ENCODE measurements around the gene USH2A.
A peak's percentile ranks its signal among the peaks of the same experiment; 100 is the strongest.
"Not testable (repeated sequence)": the region's sequence is repeated elsewhere in the genome, so short reads cannot be mapped to it uniquely, and the experiment has no call there.

USH2A gene

DNA sequence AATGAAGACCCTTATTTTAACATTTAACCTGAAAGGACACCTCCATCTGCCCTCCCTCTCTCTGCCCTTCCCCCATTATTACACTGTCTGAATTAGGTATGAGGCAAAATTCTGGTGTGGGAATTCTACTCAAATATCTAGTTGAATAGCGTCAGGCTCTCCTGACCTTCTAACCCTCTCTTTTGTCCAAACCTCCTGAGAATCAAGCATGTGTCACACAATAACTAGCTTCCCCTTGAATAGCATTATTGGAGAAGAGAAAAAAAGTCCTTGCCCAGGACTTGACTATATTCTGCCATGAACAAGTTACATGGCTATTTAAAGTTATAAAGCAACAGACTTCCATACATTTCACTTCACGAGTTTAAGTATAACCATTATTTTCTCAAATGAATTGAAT is 35.5 kb downstream of the USH2A start:
- DNase-seq: no peak

DNA sequence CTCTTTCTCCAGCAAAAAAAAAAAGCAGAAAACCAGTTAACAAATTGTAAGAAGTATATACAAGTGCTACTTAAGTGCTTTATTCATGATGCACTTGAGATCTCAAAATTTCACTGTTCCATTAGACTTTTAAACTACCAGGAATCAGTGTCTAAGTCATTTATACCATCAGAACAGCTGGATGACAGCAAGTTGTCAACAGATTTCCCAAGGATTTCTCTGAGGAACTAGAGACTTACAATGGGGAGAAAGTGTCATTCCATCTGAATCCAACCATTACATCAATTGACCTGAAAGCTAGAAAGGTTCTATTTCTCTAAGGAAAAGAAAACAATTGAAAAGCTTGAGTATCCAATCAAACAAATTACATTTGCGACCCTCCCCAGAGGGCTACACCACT is 43.8 kb downstream of the USH2A start:
- DNase-seq: no peak

- no peak for DNase-seq
Observed at GRCh38 chr1:216368249-216368648, 55.0 kb downstream of the USH2A start.

DNA sequence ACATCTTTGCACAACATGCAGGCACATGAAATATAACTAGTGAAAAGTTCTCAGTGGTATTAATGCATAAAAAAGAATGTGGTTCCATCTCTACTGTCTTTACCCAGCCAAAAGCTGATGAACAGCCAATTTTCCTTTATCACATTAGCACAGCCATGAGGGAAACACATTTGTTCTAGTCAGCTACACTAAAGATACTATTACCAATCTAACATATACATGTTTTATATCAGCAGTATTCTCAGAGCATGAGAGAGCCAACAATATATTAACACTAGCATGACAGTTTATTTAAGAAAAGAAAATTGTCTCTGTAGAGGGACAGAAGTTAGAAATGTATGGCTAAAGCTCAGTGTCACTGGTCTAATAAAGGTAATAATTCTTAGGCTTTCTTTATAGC is 56.3 kb downstream of the USH2A start:
- DNase-seq: no peak

DNA sequence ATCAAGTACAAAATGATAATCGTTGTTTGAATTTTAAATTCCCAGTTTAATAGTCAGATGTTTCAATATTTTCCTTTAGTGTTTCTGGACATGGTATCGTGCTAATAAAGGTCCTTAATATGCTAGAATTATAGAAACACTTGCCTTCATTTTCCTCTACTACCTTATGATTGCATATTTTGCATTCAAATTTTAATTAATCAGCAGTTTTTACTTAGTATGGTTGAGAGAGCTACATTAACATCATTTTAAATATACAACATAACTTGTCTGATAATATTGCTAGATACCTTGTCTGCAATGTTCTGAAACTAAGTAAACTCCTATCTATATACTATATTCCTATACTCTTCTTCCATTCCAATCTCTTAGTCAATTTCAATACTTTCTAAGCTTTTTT is 66.3 kb downstream of the USH2A start:
- DNase-seq: no peak

DNA sequence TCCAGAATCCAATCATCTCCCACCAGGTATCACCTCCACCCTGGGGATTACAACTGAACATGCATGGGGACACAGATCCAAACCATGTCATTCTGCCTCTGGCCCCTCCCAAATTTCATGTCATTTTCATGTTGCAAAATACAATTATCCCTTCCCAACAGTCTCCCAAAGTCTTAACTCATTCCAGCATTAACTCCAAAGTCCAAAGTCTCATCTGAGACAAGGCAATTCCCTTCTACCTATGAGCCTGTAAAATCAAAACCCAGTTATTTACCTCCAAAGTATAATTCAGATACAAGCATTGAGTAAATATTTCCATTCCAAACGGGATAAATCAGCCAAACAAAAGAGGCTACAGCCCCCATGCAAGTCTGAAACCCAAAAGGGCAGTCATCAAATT is 73.1 kb downstream of the USH2A start:
- DNase-seq: no peak

DNA sequence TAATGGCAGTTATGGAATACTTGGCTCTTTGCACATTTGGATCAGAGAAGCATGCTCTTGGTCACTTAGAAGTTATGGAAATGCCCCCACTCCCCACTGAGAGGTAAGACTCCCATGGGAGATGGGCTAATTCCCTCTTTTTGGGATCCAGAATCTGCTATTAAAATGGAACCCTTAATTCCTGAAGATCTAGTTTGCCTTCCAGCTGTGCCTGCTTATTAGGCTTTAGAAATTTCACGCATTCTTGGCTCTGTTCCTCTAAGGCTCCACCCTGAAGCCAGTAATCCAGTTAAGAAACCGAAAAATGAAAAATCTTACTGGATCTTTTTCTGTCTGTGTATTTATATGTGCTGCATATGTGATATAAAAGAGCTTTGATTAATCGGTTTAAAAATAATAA is 76.7 kb downstream of the USH2A start:
- no peak for DNase-seq

DNA sequence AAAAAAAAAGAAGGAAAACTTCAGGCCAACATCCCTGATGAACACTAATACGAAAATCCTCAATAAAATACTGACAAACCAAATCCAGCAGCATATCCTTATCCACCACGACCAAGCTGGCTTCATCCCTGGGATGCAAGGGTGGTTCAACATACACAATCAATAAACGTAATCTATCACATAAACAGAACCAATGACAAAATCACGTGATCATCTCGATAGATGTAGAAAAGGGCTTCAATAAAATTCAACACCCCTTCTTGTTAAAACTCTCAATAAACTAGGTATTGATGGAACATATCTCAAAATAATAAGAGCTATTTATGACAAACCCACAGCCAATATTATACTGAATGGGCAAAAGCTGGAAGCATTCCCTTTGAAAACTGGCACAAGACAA is 82.7 kb downstream of the USH2A start:
- DNase-seq: not testable (repeated sequence)

- DNase-seq: no peak
Observed at GRCh38 chr1:216332462-216332861, 90.8 kb downstream of the USH2A start.

DNA sequence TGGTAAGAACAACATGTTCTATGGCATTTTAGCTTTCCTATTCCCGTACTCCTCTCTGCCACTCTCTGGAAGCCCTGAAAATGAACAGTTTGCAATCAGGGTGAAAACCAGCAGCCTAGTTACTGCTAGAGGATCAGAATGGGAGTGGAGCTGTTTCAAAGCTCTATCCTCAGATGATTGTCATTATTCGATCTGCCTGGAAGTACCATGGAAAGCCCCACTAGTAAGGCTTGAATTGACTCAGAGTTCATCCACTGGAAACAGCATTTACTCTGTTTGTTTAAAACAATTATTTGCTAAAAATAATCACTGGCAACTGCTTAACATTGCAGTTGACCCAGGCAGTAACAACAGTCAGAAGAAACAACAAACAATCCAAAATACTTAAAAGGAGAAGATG is 91.2 kb downstream of the USH2A start:
- DNase-seq: no peak

- no peak for DNase-seq
Observed at GRCh38 chr1:216331211-216331610, 92.0 kb downstream of the USH2A start.

DNA sequence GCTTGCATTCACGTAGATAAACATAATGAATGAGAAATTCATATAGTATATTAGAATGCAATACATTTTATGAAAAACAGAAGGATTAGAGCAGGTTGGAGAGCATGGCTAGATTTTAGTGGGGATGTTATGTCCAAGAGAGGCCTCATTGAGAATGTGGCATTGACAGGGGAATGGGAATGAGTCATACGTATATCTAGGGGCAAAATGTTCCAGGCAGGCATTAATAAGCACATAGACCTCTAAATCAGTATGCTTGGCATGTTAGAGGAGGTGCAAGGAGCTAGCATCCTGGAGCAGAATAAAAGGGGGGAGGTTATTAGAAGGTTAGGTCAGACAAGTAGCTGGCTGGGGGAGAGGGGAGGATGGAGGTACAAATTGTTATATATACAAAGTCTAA is 93.0 kb downstream of the USH2A start:
- DNase-seq: no peak

GRCh38 chr1:216325946-216326345 is 97.3 kb downstream of the USH2A start:
- no peak for DNase-seq

- DNase-seq: no peak
Observed at GRCh38 chr1:216325336-216325735, 97.9 kb downstream of the USH2A start.

- DNase-seq: no peak
Observed at GRCh38 chr1:216323344-216323743, 99.9 kb downstream of the USH2A start.

DNA sequence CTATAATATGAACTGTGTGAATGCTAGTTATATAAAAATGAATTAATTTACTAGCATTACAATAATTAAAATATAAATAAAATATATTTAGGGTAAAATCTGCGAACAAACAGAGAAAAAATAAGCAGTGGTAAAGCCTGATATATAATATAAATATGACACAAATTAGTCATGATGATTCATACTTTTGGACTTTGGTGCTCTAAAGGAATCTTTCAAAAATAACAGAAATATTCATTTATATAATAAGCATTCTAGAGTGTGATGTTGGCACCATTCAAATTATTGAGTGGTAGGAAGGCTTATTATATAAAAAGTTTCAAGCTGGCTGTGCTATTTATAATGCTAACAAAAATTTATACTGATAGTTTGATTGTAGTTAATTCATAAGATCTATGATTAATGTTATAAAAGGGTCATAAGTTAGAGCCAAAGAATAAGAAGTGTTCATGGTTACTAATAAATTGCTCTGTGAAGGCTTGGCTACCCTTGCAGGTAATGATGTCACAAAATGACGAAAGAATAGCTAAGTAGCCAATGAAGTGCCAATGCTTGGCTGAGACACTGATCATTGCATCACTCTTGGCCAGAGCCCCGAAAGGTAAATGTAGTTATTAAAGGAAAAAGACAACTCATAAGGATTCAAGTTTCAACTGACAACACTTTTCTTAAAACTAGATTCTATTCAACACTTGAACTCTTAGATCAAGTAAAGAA is 108.7 kb downstream of the USH2A start:
- no peak for DNase-seq

DNA sequence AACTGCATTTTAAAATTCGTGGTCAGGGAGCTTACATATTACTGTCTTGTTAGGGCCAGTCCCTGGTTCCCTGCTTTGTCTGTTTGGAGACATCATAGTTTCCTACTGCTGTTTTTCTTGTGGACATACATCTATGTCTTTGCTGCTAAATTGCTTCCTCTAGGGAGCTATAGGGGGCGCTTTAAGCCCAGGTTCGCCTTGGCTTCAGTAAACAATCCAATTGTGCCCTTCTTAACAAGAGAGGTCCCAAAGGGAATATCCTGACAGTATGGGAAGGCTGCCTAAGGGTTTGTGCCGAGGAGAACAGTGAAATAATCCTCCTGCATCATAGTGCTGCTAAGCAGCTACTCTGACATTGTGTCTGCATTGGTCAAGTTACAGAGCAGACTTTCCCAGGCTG is 112.5 kb downstream of the USH2A start:
- peak; percentile 31 for DNase-seq

DNA sequence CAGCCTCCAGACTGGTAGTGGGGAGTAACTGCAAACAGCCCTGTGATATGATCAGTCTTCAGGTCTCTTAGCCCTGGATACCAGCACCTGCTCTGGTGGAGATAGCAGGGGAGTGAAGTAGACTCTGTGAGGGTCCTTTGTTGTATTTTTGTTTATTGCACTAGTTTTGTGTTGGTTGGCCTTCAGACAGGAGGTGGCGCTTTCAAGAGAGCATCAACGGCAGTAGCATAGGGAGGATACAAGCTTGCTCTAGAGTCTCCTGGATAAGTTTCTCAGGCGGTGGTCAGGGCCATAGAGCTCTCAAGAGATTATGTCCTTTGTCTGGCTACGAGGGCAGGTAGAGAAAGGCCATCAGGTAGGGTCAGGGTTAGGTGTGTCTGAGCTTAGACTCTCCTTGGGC is 116.4 kb downstream of the USH2A start:
- DNase-seq: no peak

DNA sequence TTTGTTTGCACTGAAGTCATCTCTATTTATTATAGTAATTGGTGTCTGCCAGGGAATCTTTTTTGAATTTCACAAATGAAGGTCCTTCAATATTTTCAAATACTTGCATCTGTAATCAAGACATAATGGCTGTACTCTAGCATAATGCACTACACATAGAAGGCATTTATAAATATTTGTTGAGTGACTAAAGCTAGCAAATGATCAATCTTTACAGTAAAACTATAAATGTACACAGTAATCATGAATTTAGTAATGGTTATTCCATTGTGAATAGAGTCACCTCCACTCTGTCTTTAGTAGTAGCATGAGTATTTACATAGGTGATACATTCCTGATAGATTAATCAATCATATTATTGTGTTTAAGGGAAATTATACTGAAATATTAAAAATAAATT is 119.6 kb downstream of the USH2A start:
- DNase-seq: no peak

- DNase-seq: no peak
Observed at GRCh38 chr1:216293683-216294082, 129.6 kb downstream of the USH2A start.

DNA sequence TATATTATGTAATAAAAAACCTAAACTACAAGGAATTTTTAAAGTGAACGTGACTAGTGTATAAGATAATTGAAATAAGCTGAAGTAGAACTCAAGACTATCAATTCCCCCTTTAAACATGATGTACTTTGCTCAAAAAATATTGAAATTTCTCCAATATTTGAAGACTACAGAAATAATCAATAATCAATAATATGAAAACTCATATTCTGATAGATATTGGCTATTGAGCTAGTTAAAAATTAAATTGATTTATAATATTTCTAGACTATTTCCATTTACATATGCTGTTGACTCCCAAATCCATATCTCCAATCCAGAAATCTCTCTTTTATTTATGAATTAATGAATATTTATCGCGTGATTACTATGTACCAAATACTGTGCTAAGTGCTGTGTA is 133.2 kb downstream of the USH2A start:
- no peak for DNase-seq

- DNase-seq: no peak
Observed at GRCh38 chr1:216285052-216285451, 138.2 kb downstream of the USH2A start.

GRCh38 chr1:216281757-216282156 is 141.5 kb downstream of the USH2A start:
- no peak for DNase-seq

- no peak for DNase-seq
Observed at GRCh38 chr1:216270086-216270773, 153.0 kb downstream of the USH2A start.

DNA sequence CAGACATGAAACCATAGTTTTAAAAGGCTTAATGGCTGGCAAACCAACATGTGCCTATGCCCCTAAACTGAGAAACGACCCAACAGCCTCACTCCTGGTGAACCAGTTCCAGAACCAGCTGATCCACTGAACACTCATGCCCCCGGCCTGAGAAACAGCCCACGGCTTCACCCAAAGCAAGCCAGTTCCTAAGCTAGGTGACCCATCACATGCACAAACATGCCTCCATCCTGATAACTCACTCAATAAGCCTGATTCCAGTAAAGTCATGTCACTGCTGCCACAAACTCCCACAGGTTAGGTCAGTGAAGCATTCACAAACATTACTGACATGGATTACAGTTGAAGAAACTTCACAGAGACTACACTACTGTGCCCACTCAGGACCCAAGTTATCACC is 161.6 kb downstream of the USH2A start:
- DNase-seq: no peak
